ENCODE data around the gene HYCC2.

- TF ChIP-seq CTCF (IDR thresholded peaks at IDR 0.05 in 8 of 11, conservative IDR thresholded peaks at IDR 0.05 in 3 of 11) (peak in 10 of 11 experiments; percentile 40 to 63 (median 52)), POLR2A (IDR thresholded peaks at IDR 0.05) (peak; percentile 57 to 86 (median 73)), POLR2AphosphoS5 (IDR thresholded peaks at IDR 0.05) (peak; percentile 85 to 97 (median 95))
Measured at GRCh38 chr2:201118121-201118960, 46.9 kb upstream of the HYCC2 start.

Measured in spleen (tissue), 7 donors.